ENCODE results near the gene GPX7. TPM values are rescaled to one million over a fixed set of nuclear protein-coding genes. Genes with fewer than 3 reads are reported as not detected.

The GPX7 gene
- total RNA-seq (2022; extraction: Qiagen RNA extraction): not detected in 5 replicates

DNA sequence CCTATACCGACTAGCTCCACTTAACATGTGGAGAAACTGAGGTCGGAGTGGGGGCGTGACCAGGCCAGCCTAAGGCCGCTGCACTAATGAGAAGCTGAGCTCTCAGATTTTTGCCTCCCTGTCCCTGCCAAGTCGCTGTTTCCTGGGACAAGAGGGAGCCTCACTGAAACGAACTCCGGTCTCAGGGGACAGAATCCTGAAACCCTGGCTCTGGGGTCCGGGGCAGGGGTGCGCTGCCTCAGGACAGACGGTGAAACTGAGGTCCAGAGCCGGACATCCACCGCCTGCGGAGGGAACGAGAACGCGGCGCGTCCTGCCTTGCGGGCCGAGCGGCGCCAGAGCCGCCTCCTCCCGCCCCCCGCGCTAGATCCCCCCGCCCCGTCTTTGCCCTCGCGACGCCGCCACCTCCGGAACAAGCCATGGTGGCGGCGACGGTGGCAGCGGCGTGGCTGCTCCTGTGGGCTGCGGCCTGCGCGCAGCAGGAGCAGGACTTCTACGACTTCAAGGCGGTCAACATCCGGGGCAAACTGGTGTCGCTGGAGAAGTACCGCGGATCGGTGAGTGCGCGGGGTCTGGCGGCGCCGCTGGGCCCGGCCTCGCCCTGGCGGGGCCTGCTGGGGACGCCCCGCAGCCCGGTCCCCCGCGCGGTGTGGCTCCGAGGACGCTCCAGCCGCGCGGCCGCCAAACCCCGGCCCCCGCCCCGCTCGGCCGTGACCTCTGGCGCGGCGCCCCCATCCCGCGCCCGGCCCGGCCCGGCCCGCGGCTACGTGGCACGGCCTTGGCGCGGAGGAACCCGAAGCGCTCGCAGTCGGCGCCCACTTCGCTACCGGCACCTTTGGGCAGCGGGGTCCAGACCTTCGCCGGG lies at the start of gene GPX7:
Gene GPX7 (plus strand): TSS at position 381 of the 865 bp plus-strand sequence. CDS start 39 bp downstream, at position 420.

GRCh38 chr1:52552505-52553361 lies 49.4 kb upstream of the GPX7 start, which contains the start of gene TUT4:
TUT4 (minus strand) TSS chr1:52553092; CDS start chr1:52526280, 26,812 bp downstream.

DNA sequence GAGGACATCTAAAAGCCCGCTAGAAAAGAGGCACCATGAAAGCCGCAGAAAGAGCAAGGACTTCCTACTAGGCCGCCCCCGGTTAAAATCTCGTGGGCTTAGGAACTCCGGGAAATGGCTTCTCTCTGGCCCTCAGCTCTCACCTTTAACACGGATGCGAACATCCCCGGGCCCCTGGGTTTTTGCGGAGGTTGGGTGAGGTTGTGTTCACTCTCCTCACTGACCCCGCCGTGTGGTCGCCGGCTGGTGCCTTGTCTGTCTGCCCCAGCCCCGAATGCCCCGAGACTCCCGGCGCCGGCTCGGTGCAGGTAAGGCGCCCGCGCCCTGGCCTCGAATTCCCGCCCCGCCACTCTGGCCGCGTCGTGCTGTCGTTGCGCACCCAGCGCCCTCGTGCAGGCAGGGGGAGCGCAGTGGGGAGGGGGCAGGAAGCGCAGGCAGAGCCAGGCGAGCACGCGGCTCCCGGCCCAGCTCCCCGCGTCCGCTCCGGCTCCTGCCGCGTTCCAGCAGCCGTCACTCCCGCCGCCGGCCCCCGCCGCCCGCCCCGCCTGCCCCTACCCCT lies 30.6 kb downstream of the GPX7 start, which contains the start of gene SHISAL2A:
Gene SHISAL2A (plus strand): TSS at position 437 of the 559 bp plus-strand sequence. CDS start 326 bp downstream, outside the sequence.

Other genes with a start within 250 kb of the GPX7 start
- gene CC2D1B, start 236.2 kb upstream of the GPX7 start, total RNA-seq (2022; extraction: Qiagen RNA extraction): 15.9 to 20.0 TPM (median 19.0 TPM) in 5 replicates
- gene ORC1, start 197.9 kb upstream of the GPX7 start, total RNA-seq (2022; extraction: Qiagen RNA extraction): 19.6 to 21.3 TPM (median 20.8 TPM) in 5 replicates
- gene PRPF38A, start 197.8 kb upstream of the GPX7 start, total RNA-seq (2022; extraction: Qiagen RNA extraction): 15.5 to 23.9 TPM (median 21.8 TPM) in 5 replicates
- gene TUT4, start 49.3 kb upstream of the GPX7 start, total RNA-seq (2022; extraction: Qiagen RNA extraction): 23.6 to 33.9 TPM (median 24.6 TPM) in 5 replicates
- 0.25 to 0.53 TPM (median 0.39 TPM) in 5 replicates for gene SHISAL2A, start 30.8 kb downstream of the GPX7 start, total RNA-seq (2022; extraction: Qiagen RNA extraction)
- 19.8 to 25.9 TPM (median 22.3 TPM) in 5 replicates for gene COA7, start 96.0 kb downstream of the GPX7 start, total RNA-seq (2022; extraction: Qiagen RNA extraction)
- 3.9 to 5.7 TPM (median 5.5 TPM) in 5 replicates for gene ZYG11B, start 124.1 kb downstream of the GPX7 start, total RNA-seq (2022; extraction: Qiagen RNA extraction)
- 2.4 to 2.9 TPM (median 2.7 TPM) in 5 replicates for gene ZYG11A, start 240.4 kb downstream of the GPX7 start, total RNA-seq (2022; extraction: Qiagen RNA extraction)